Upper lobe of right lung (tissue), 1 donor: ENCODE data around the gene LMBR1. TPM values are rescaled to one million over a fixed set of nuclear protein-coding genes. Genes with fewer than 3 reads are reported as not detected.

Experiments
- ATAC-seq: fragments of 200-7000 bp; cut with Tn5 transposase; one replicate; pipeline ENCODE4 v1.9.1; 2020; ENCODE audit warnings: mild to moderate bottlenecking, moderate library complexity
- DNase-seq: peaks from one replicate; pipeline ENCODE4 v3.0.0-alpha.2; 2020
- H3K27ac ChIP-seq: fragments of 200-600 bp; one replicate; pipeline ENCODE4 v1.8.0; 2022
- H3K27me3 ChIP-seq: fragments of 200-600 bp; one replicate; pipeline ENCODE4 v1.8.0; 2022; ENCODE audit warnings: mild to moderate bottlenecking
- H3K36me3 ChIP-seq: fragments of 200-600 bp; one replicate; pipeline ENCODE4 v1.8.0; 2022
- H3K4me1 ChIP-seq: fragments of 200-600 bp; one replicate; pipeline ENCODE4 v1.8.0; 2022
- H3K4me3 ChIP-seq: fragments of 200-600 bp; one replicate; pipeline ENCODE4 v1.8.0; 2022; ENCODE audit warnings: mild to moderate bottlenecking
- H3K9me3 ChIP-seq: fragments of 200-600 bp; one replicate; pipeline ENCODE4 v1.8.0; 2022
- intact Hi-C: fragments of 100-400 bp; cut with DNase I; formaldehyde crosslinking; loops from one replicate; pipeline ENCODE4 v1.11.0; 2022
- total RNA-seq: library from RNA; stranded (reverse); fragmentation: NEBNext Ultra II Directional; extraction: Animal tissue kit (Norgen Biotek cat#: 25700); gene quantifications from one replicate; pipeline ENCODE4 v1.2.1, GENCODE V29; 2021
- TF ChIP-seq, protein P1 (sequence below): fragments of 200-600 bp; IDR thresholded peaks from one replicate; pipeline ENCODE4 v1.8.0; 2022; ENCODE audit warnings: antibody characterized with exemption
- donor health status: DM: no; HTN: yes; CAD: no; lungs with severe emphysema.

LMBR1 gene
- total RNA-seq, 1 donor from 2014 or later = 70.5 TPM

DNA sequence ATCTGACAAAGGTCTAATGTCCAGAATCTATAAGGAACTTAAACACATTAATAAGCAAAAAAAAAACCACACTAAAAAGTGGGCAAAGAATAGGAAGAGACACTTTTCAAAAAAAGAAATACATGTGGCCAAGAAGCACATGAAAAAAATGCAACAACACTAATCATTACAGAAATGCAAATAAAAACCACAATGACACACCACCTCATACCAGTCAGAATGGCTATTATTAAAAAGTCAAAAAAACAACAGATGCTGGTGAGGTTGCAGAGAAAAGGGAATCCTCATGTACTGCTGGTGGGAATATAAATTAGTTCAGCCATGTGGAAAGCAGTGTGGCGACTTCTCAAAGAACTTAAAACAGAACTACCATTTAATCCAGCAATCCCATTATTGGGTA lies 119.0 kb downstream of the LMBR1 start:
- DNase-seq = no peak
- H3K9me3 ChIP-seq = no peaks in the 10 kb centered on the region
- H3K36me3 ChIP-seq = no peaks in the 10 kb centered on the region
- H3K4me3 ChIP-seq = no peak overlapping the region
- intact Hi-C loops = no loop called here
- H3K4me1 ChIP-seq = no peaks in the 10 kb centered on the region
- H3K27me3 ChIP-seq = no peaks in the 10 kb centered on the region
- TF ChIP-seq, protein P1, sequence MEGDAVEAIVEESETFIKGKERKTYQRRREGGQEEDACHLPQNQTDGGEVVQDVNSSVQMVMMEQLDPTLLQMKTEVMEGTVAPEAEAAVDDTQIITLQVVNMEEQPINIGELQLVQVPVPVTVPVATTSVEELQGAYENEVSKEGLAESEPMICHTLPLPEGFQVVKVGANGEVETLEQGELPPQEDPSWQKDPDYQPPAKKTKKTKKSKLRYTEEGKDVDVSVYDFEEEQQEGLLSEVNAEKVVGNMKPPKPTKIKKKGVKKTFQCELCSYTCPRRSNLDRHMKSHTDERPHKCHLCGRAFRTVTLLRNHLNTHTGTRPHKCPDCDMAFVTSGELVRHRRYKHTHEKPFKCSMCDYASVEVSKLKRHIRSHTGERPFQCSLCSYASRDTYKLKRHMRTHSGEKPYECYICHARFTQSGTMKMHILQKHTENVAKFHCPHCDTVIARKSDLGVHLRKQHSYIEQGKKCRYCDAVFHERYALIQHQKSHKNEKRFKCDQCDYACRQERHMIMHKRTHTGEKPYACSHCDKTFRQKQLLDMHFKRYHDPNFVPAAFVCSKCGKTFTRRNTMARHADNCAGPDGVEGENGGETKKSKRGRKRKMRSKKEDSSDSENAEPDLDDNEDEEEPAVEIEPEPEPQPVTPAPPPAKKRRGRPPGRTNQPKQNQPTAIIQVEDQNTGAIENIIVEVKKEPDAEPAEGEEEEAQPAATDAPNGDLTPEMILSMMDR = no peak
- H3K27ac ChIP-seq = no peak overlapping the region
- ATAC-seq = no peak

DNA sequence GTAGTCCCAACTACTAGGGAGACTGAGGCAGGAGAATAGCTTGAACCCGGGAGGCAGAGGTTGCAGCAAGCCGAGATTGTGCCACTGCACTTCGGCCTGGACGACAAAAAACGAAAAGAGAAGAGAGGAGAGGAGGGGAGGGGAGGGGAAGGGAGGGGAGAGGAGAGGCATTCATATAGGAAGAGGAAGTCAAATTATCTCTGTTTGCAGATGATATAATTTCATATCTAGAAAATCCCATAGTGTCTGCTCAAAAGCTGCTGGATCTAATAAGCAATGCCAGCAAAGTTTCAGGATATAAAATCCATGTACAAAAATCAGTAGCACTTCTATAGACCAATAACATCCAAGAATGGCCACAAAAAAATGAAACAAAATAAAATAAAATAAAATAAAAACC lies 120.3 kb downstream of the LMBR1 start:
- intact Hi-C loops = no loop called here
- Histone ChIP-seq H3K27me3 (no peaks in the 10 kb centered on the region), H3K4me1 (peaks cover 4% of the 10 kb centered on the region), H3K9me3 (no peaks in the 10 kb centered on the region), H3K27ac (no peak overlapping the region), H3K36me3 (no peaks in the 10 kb centered on the region), H3K4me3 (no peak overlapping the region)
- TF ChIP-seq, protein P1 = no peak
- DNase-seq (no peak), ATAC-seq (no peak)

DNA sequence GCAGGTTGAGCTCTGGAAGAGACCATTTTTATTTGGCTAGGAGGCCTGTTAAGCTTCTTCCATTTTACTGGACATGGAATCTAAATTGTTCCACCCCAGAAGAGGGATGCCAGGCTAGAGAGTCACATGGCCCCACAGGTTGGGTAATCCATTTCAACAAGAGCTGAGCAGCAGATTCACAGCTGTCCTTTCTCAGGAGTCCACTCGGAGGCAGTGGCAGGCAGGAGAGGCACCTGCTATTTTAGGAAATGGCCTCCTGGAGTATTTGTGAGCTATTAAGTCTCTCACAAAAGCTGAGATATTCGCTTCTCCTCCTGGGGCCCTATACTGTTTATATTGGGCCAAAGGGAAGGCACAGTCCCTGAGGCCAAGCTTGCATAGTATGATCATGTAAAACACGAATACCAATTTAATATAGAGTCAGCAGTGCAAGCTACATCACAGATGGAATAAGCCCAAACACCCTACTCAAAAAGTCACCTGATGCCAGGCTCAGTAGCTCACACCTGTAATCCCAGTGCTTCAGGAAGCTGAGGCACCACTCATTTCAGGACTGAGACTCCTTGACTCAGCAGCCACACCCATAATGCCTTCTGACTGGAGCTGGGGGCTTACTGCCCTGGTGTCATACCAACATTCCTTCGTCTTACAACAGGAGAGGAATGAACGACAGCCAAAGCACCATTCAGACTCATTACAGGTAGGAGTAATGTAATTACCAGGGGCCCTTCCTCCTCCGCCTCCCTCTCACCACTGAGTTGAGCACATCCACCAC lies 124.1 kb downstream of the LMBR1 start:
- TF ChIP-seq, protein P1 = no peak
- Histone ChIP-seq H3K4me1 (peaks cover 4% of the 10 kb centered on the region), H3K27ac (no peak overlapping the region), H3K4me3 (no peak overlapping the region), H3K9me3 (no peaks in the 10 kb centered on the region), H3K36me3 (no peaks in the 10 kb centered on the region), H3K27me3 (no peaks in the 10 kb centered on the region)
- DNase-seq (no peak), ATAC-seq (peak; percentile 90)
- intact Hi-C loops = no loop called here

DNA sequence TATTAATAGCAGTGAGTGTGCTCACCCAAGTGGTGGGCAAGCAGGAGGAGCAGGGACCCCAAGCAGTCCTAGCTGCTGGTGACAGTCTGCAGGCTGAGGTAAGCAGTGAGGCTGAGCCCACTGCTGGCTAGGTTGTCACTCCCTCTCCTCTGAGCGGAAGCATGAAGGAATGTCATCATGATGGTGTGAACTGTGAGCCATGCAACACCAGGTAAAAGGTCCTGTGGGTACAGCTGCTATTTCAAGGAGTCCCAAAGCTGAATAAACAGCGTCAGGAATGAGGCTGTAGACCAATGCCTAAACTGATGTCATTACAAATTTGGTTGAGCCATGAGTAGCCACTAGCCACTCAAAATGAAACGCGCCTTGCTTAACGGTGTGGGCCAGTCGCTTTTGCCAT lies 126.3 kb downstream of the LMBR1 start:
- Histone ChIP-seq H3K27ac (no peak overlapping the region), H3K36me3 (no peaks in the 10 kb centered on the region), H3K4me3 (no peak overlapping the region), H3K27me3 (no peaks in the 10 kb centered on the region), H3K9me3 (no peaks in the 10 kb centered on the region), H3K4me1 (peaks cover 8% of the 10 kb centered on the region)
- DNase-seq (no peak), ATAC-seq (no peak)
- TF ChIP-seq, protein P1 = no peak
- intact Hi-C loops = no loop called here

DNA sequence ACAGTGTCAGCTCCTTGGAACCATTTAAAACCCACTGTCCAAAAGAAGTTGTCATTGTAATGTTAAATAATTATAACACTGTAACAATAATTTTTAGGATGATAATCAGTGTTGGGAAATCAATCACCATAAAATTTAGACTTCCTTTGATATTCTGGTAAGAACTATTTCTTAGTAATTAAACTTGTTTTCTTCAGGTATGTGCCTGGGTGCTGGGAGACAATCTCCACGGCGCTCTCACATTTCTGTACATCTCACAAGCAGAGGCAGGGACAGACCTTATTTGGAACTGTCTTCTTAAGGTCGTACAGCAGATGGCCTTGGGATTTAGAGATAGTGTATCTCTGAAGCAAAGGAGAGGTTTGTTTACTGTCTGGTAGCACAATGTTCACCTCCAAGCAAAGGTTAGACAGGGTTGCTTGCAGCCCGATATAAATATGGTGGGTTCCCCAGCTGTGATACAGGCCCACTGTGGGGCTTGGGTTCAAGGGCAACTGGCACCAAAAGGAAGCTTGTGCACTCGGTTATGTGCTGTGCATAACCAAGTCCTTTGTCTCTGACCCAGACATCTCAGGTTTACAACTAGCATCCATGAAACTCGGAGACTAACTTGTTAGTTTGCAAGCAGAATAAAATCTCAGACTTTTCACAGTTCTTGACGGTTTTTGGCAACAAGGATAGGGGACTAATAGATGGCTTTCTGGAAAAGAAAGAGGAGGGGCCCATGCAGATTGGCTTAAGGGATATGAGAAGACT lies 126.9 kb downstream of the LMBR1 start:
- intact Hi-C loops = no loop called here
- peaks cover 8% of the 10 kb centered on the region for H3K4me1 ChIP-seq
- H3K27ac ChIP-seq = no peak overlapping the region
- no peaks in the 10 kb centered on the region for H3K36me3 ChIP-seq
- TF ChIP-seq, protein P1 = no peak
- no peak overlapping the region for H3K4me3 ChIP-seq
- DNase-seq = no peak
- no peak for ATAC-seq
- H3K9me3 ChIP-seq = no peaks in the 10 kb centered on the region
- no peaks in the 10 kb centered on the region for H3K27me3 ChIP-seq
